Measurements from ENCODE around the gene CUL4A.
A peak's percentile ranks its signal among the peaks of the same experiment; 100 is the strongest.
"Not testable (repeated sequence)": the region's sequence is repeated elsewhere in the genome, so short reads cannot be mapped to it uniquely, and the experiment has no call there.

The CUL4A gene

DNA sequence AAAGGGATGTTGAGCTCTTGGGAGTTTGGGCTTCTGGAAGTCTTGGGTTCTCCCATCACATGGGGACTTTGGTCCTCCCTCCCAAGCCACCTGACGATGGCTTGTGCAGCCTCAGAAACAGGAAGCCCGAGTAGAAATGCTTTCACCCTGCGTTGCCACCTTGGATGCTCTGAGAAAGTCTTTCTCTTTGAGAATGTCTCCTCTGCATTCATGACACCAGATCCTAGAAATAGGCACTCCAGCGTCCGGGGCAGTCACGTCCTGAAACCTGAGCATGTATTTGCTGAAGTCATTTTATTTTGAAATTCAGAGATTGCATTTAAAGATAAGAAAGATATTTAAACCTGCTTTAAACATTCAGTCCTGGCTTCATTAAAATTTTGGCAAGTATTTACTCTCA, 34.4 kb downstream of the CUL4A start:
- no peak overlapping the region for H3K4me3 ChIP-seq (ENCODE audit: low read length)
- H3K36me3 ChIP-seq (replicated peaks; ENCODE audit: low read depth, low read length), result peaks cover 65% of the 10 kb centered on the region
- H3K4me1 ChIP-seq (ENCODE audit: low read length), result no peaks in the 10 kb centered on the region
- no peaks in the 10 kb centered on the region for H4K20me1 ChIP-seq (ENCODE audit: insufficient read depth, low read length)
- H3K4me2 ChIP-seq (ENCODE audit: low read length), result no peak overlapping the region
- H3K27ac ChIP-seq (ENCODE audit: low read length), result no peak overlapping the region
- TF ChIP-seq, protein P1, sequence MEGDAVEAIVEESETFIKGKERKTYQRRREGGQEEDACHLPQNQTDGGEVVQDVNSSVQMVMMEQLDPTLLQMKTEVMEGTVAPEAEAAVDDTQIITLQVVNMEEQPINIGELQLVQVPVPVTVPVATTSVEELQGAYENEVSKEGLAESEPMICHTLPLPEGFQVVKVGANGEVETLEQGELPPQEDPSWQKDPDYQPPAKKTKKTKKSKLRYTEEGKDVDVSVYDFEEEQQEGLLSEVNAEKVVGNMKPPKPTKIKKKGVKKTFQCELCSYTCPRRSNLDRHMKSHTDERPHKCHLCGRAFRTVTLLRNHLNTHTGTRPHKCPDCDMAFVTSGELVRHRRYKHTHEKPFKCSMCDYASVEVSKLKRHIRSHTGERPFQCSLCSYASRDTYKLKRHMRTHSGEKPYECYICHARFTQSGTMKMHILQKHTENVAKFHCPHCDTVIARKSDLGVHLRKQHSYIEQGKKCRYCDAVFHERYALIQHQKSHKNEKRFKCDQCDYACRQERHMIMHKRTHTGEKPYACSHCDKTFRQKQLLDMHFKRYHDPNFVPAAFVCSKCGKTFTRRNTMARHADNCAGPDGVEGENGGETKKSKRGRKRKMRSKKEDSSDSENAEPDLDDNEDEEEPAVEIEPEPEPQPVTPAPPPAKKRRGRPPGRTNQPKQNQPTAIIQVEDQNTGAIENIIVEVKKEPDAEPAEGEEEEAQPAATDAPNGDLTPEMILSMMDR (IDR thresholded peaks at IDR 0.05; ENCODE audit: low read depth, low read length), result no peak
- no peak for TF ChIP-seq EZH2phosphoT487 (IDR thresholded peaks at IDR 0.05; ENCODE audit: low read depth)
- no peaks in the 10 kb centered on the region for H3K9me3 ChIP-seq (ENCODE audit: insufficient read depth, low read length)
- H3K79me2 ChIP-seq (ENCODE audit: low read length), result no peaks in the 10 kb centered on the region
- no peak overlapping the region for H3K9ac ChIP-seq (ENCODE audit: low read length)
- no peak overlapping the region for H2AFZ ChIP-seq (ENCODE audit: low read depth, low read length)
- no peaks in the 10 kb centered on the region for H3K27me3 ChIP-seq (ENCODE audit: low read depth, low read length)

DNA sequence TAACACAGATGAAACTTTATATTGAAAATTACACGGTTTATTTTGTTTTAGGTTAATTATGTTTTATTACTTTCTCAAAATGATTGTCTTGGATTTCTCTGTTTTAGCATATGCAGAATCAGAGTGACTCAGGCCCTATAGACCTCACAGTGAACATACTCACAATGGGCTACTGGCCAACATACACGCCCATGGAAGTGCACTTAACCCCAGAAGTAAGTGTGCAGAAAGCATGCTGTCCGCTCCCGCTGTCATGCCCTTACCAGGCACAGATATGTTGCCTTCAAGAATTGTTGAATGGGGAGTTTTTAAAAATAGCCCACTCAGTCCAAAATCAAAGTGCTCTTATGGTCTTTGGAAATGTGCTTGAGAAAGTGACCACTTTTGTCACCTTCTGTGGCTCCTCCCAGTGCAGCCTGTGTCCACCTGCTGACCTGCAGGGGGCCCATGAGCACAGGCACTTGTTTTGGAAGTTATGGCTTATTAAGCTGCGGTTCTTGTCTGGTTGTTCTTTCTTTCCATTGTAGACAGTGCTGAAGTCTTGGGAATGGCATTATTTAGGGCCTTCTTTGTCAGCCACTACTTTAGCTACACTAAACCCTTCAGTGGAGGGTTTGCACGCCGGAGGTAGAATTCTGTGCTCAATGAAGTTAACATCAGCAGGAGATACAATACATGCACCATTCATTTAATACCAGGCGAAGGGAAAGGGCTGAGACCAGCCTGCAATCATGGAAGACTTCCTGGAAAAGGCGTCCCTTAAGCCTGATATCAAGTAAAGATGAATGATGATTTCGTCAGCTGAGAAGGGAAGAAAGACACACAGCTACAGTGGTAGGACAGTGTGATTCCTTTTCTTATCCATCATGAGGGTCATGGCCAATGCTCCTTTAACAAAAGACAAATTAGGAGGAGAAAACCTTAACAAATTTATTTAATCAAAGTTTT, 36.7 kb downstream of the CUL4A start:
- H4K20me1 ChIP-seq (ENCODE audit: insufficient read depth, low read length), result no peaks in the 10 kb centered on the region
- H3K27ac ChIP-seq (ENCODE audit: low read length), result no peak overlapping the region
- H3K4me1 ChIP-seq (ENCODE audit: low read length), result no peaks in the 10 kb centered on the region
- H3K36me3 ChIP-seq (replicated peaks; ENCODE audit: low read depth, low read length), result peaks cover 73% of the 10 kb centered on the region
- TF ChIP-seq EZH2phosphoT487 (IDR thresholded peaks at IDR 0.05; ENCODE audit: low read depth), result no peak
- TF ChIP-seq, protein P1 (IDR thresholded peaks at IDR 0.05; ENCODE audit: low read depth, low read length), result peak; percentile 9; the same call in 1 of the 2 replicates
- no peaks in the 10 kb centered on the region for H3K79me2 ChIP-seq (ENCODE audit: low read length)
- H3K4me2 ChIP-seq (ENCODE audit: low read length), result no peak overlapping the region
- H3K27me3 ChIP-seq (ENCODE audit: low read depth, low read length), result no peaks in the 10 kb centered on the region
- H3K9ac ChIP-seq (ENCODE audit: low read length), result no peak overlapping the region
- H3K9me3 ChIP-seq (ENCODE audit: insufficient read depth, low read length), result no peaks in the 10 kb centered on the region
- no peak overlapping the region for H2AFZ ChIP-seq (ENCODE audit: low read depth, low read length)
- H3K4me3 ChIP-seq (ENCODE audit: low read length), result no peak overlapping the region

DNA sequence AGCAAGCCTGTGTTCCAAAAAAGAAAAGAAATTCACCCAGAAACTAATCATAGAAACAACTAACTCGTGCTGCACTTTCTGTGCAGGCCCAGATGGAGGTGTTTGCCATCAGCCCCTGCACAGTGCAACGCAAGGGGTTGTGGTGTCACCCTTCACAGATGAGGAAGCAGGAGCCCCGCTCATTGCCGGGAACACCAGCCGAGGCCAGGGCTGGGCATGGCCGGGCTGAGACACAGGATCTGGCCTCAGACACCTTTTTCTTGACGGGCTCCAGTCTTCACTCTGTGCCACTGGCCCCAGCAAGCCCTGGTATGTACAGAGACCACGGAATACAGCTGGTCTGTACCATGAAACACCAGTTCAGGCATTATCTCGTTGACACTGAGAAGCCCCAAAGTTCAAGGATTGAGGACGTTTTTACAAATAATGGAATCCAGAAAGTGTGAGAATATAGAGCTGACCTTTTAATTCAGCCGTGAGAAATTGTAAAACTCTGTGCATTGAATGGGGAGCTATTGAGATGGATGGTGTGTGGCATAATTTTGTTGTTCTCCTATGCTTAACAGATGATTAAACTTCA, 43.2 kb downstream of the CUL4A start:
- no peak overlapping the region for H3K4me3 ChIP-seq (ENCODE audit: low read length)
- no peaks in the 10 kb centered on the region for H3K27me3 ChIP-seq (ENCODE audit: low read depth, low read length)
- H3K27ac ChIP-seq (ENCODE audit: low read length), result no peak overlapping the region
- no peak overlapping the region for H3K4me2 ChIP-seq (ENCODE audit: low read length)
- no peaks in the 10 kb centered on the region for H3K79me2 ChIP-seq (ENCODE audit: low read length)
- no peak for TF ChIP-seq EZH2phosphoT487 (IDR thresholded peaks at IDR 0.05; ENCODE audit: low read depth)
- TF ChIP-seq, protein P1 (IDR thresholded peaks at IDR 0.05; ENCODE audit: low read depth, low read length), result no peak
- no peaks in the 10 kb centered on the region for H3K9me3 ChIP-seq (ENCODE audit: insufficient read depth, low read length)
- no peaks in the 10 kb centered on the region for H3K4me1 ChIP-seq (ENCODE audit: low read length)
- no peaks in the 10 kb centered on the region for H4K20me1 ChIP-seq (ENCODE audit: insufficient read depth, low read length)
- no peak overlapping the region for H3K9ac ChIP-seq (ENCODE audit: low read length)
- H2AFZ ChIP-seq (ENCODE audit: low read depth, low read length), result no peak overlapping the region
- H3K36me3 ChIP-seq (replicated peaks; ENCODE audit: low read depth, low read length), result peaks cover 70% of the 10 kb centered on the region

DNA sequence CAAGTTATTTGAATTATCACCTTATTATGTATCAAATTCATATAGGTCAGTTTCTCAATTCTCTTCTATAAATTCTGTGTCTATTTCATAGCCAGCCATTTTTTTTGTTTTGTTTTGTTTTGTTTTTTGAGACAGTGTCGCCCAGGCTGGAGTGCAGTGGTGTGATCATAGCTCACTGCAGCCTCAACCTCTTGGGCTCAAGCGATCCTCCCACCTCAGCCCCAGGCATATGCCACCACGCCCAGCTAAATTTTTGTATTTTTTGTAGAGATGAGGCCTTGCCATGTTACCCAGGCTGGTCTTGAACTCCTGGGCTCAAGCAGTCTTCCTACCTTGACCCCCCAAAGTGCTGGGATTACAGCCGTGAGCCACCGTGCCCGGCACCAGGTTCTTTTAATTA, 48.5 kb downstream of the CUL4A start:
- H3K27me3 ChIP-seq (ENCODE audit: low read depth, low read length); H3K9ac ChIP-seq (ENCODE audit: low read length); H4K20me1 ChIP-seq (ENCODE audit: insufficient read depth, low read length); H3K4me2 ChIP-seq (ENCODE audit: low read length); H3K4me3 ChIP-seq (ENCODE audit: low read length); H3K27ac ChIP-seq (ENCODE audit: low read length); H3K79me2 ChIP-seq (ENCODE audit: low read length); H2AFZ ChIP-seq (ENCODE audit: low read depth, low read length); H3K4me1 ChIP-seq (ENCODE audit: low read length); H3K9me3 ChIP-seq (ENCODE audit: insufficient read depth, low read length): not testable (repeated sequence)
- H3K36me3 ChIP-seq (replicated peaks; ENCODE audit: low read depth, low read length), result peaks cover 61% of the 10 kb centered on the region

Measured in OCI-LY3 (cell line).